Measurements from ENCODE around the gene CLECL1. TPM values are rescaled to one million over a fixed set of nuclear protein-coding genes. Genes with fewer than 3 reads are reported as not detected.

Gene CLECL1
- not detected for total RNA-seq

- no peaks in the 10 kb centered on the region for H3K36me3 ChIP-seq
- no peak for TF ChIP-seq POLR2A (IDR thresholded peaks at IDR 0.05)
- TF ChIP-seq CTCF (IDR thresholded peaks at IDR 0.05) = no peak
- no peak within 1 kb of the TSS for H3K27ac ChIP-seq
- no peaks in the 10 kb centered on the region for H3K4me1 ChIP-seq
- no peaks in the 10 kb centered on the region for H3K27me3 ChIP-seq
- no peak for DNase-seq
- no peak within 1 kb of the TSS for H3K4me3 ChIP-seq (replicated peaks in 1 of 3)
- intact Hi-C loops (cut with DNase I) = no loop called here
- no peaks in the 10 kb centered on the region for H3K9me3 ChIP-seq
- WGBS, 2 donors = 77 to 79% methylated on average over 8 of the region's 8 CpGs
Observed at GRCh38 chr12:9732921-9733461, at the start of gene CLECL1. TSS of gene CLECL1 (minus strand) at chr12:9733097.

- no peaks in the 10 kb centered on the region for H3K4me1 ChIP-seq
- no peak overlapping the region for H3K27ac ChIP-seq
- H3K36me3 ChIP-seq = no peaks in the 10 kb centered on the region
- intact Hi-C loops (cut with DNase I) = no loop called here
- H3K27me3 ChIP-seq = no peaks in the 10 kb centered on the region
- no peak overlapping the region for H3K4me3 ChIP-seq (replicated peaks in 1 of 3)
- no peak for DNase-seq
- TF ChIP-seq POLR2A (IDR thresholded peaks at IDR 0.05) (no peak), CTCF (IDR thresholded peaks at IDR 0.05) (no peak)
- 85 to 90% methylated on average over 2 of the region's 2 CpGs for WGBS, 2 donors
- H3K9me3 ChIP-seq = no peaks in the 10 kb centered on the region
Observed at GRCh38 chr12:9781360-9781759, 48.5 kb upstream of the CLECL1 start.

- intact Hi-C loops (cut with DNase I) = no loop called here
- H3K27me3 ChIP-seq = no peaks in the 10 kb centered on the region
- no peak overlapping the region for H3K4me3 ChIP-seq (replicated peaks in 1 of 3)
- no peak for DNase-seq
- no peaks in the 10 kb centered on the region for H3K36me3 ChIP-seq
- H3K9me3 ChIP-seq = no peaks in the 10 kb centered on the region
- no peak for TF ChIP-seq POLR2A (IDR thresholded peaks at IDR 0.05)
- H3K27ac ChIP-seq = no peak overlapping the region
- H3K4me1 ChIP-seq = no peaks in the 10 kb centered on the region
- WGBS, 2 donors = 69 to 83% methylated on average over 4 of the region's 4 CpGs
Observed at GRCh38 chr12:9779209-9779608, 46.3 kb upstream of the CLECL1 start.

- Histone ChIP-seq H3K36me3 (no peaks in the 10 kb centered on the region), H3K9me3 (no peaks in the 10 kb centered on the region), H3K4me3 (replicated peaks in 1 of 3) (no peak overlapping the region), H3K27ac (no peak overlapping the region), H3K4me1 (no peaks in the 10 kb centered on the region), H3K27me3 (no peaks in the 10 kb centered on the region)
- 89 to 92% methylated on average over 3 of the region's 3 CpGs for WGBS, 2 donors
- no peak for TF ChIP-seq CTCF (IDR thresholded peaks at IDR 0.05)
- TF ChIP-seq POLR2A (IDR thresholded peaks at IDR 0.05) = no peak
- no peak for DNase-seq
- intact Hi-C loops (cut with DNase I) = no loop called here
Observed at GRCh38 chr12:9776781-9777180, 43.9 kb upstream of the CLECL1 start.

- no peak overlapping the region for H3K27ac ChIP-seq
- H3K9me3 ChIP-seq = no peaks in the 10 kb centered on the region
- TF ChIP-seq CTCF (IDR thresholded peaks at IDR 0.05) (no peak), POLR2A (IDR thresholded peaks at IDR 0.05) (no peak)
- no peaks in the 10 kb centered on the region for H3K36me3 ChIP-seq
- H3K27me3 ChIP-seq = no peaks in the 10 kb centered on the region
- no peak for DNase-seq
- no peaks in the 10 kb centered on the region for H3K4me1 ChIP-seq
- intact Hi-C loops (cut with DNase I) = no loop called here
- WGBS, 2 donors = 78 to 88% methylated on average over 2 of the region's 2 CpGs
- H3K4me3 ChIP-seq (replicated peaks in 1 of 3) = no peak overlapping the region
Observed at GRCh38 chr12:9773216-9773877, 40.5 kb upstream of the CLECL1 start.
